Right lobe of liver (tissue), 6 donors: Measurements from ENCODE around the gene UBALD2. TPM values are rescaled to one million over a fixed set of nuclear protein-coding genes. Genes with fewer than 3 reads are reported as not detected.
A peak's percentile ranks its signal among the peaks of the same experiment; 100 is the strongest.
"Not testable (repeated sequence)": the region's sequence is repeated elsewhere in the genome, so short reads cannot be mapped to it uniquely, and the experiment has no call there.

Experiments used
- ATAC-seq, 4 donors: fragments of 200-7000 bp; cut with Tn5 transposase; one replicate each; pipeline ENCODE4 v1.9.1; 2020; ENCODE audit warnings: mild to moderate bottlenecking in 4 of 4, moderate library complexity in 4 of 4
- DNase-seq, 3 donors: peaks; one replicate each; pipeline ENCODE4 v3.0.0-alpha.2; 2020
- H3K27ac ChIP-seq, 3 donors: fragments of 200-600 bp; one replicate each; pipeline ENCODE4 v1.8.0; 2022
- H3K27me3 ChIP-seq, 2 donors: fragments of 200-600 bp; one replicate each; pipeline ENCODE4 v1.8.0; 2022
- H3K36me3 ChIP-seq, 4 donors: fragments of 200-600 bp; sonication (generic) in 1 of 4; one replicate each; pipeline versions ENCODE4 v1.5.1 to v1.8.0; 2017 to 2022; ENCODE audit warnings: control low read depth in 1 of 4
- H3K4me1 ChIP-seq, 4 donors: fragments of 200-600 bp; sonication (generic) in 1 of 4; one replicate each; pipeline versions ENCODE4 v1.5.1 to v1.8.0; 2017 to 2022; ENCODE audit warnings: control low read depth in 1 of 4
- H3K4me3 ChIP-seq, 3 donors: fragments of 200-600 bp; one replicate each; pipeline ENCODE4 v1.8.0; 2022
- H3K9me3 ChIP-seq, 4 donors: fragments of 200-600 bp; sonication (generic) in 1 of 4; one replicate each; pipeline versions ENCODE4 v1.5.1 to v1.8.0; 2017 to 2022; ENCODE audit warnings: control low read depth in 1 of 4
- CTCF ChIP-seq, 4 donors: fragments of 200-600 bp in 3 of 4; fragments of 450-650 bp in 1 of 4; IDR thresholded peaks; one replicate each; pipeline versions ENCODE4 v1.5.1 to v1.8.0; 2016 to 2022; ENCODE audit warnings: antibody characterized with exemption in 4 of 4, mild to moderate bottlenecking in 2 of 4
- POLR2A ChIP-seq: fragments of 450-650 bp; IDR thresholded peaks from one replicate; pipeline ENCODE4 v1.6.1; 2017; ENCODE audit warnings: antibody characterized with exemption, mild to moderate bottlenecking
- WGBS: methylation state at CpG from one replicate; pipeline ENCODE4 v1.1.6; 2018; ENCODE audit warnings: low coverage, low lambda C conversion rate; ENCODE audit not compliant: insufficient coverage; ENCODE audit errors: missing lambda C conversion rate; 5-methylcytosine and 5-hydroxymethylcytosine counted together
- intact Hi-C, 2 donors: fragments of 100-400 bp; cut with DNase I; formaldehyde crosslinking; loops; one replicate each; pipeline versions ENCODE4 v1.11.2 to v1.14.1; 2022
- total RNA-seq, 6 experiments: library from RNA; depleted of rRNA in 2 of 6; stranded (reverse); fragments of >200 nt in 2 of 6; fragmentation: NEBNext Ultra II Directional in 3 of 6; extraction: Animal tissue kit (Norgen Biotek cat#: 25700) in 3 of 6; gene quantifications; one replicate each; pipeline versions ENCODE4 v1.1.0 to v1.2.4, GENCODE V29; 2016 to 2023
- donor health status: DM: no; HTN: yes; CAD: no.
- donor health status: DM: no; HTN: no; CAD: no.
- donor health status: DM: no; HTN: no; CAD: no.
- donor health status: DM: no; HTN: yes; CAD: no.
- donor health status: DM: no; HTN: yes; CAD: no.

UBALD2 gene
- total RNA-seq, 6 experiments from 2014 or later = 7.3 to 17.9 (median 14.5) TPM

DNA sequence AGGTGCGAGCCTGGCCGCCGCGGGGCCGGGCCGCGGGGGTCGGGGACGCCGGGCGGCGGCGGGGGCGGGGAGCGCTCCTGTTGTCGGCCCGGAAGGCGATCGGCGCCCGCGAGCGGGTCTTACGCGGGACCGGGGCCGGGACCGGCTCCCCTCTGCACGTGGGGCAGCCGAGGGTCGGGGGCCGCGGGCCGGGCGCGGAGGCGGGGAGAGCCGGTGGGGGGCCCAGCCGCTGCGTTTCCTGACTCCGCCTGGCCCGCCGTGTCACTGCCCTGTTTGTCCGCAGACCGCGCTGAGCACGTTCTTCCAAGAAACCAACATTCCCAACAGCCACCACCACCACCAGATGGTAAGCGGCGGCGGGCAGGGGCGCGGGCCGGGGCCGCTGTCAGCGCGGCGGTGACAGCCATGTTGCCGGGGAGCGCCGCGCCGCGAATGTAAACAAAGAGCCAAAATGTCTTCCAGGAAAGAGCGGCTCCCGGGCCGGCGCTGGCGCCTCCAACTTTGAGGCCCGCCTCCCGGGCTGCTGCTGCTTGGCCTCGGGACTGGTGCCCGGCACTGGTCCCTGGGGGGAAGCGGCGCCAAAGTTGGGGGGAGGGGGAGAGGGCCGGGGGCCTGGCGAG, 586 bp downstream of the UBALD2 start:
- peaks cover 0 to 38% (median 5%) of the 10 kb centered on the region in 4 donors for H3K4me1 ChIP-seq
- no peaks in the 10 kb centered on the region for H3K9me3 ChIP-seq
- peak overlapping the region; percentile 80 to 92 (median 91) for H3K27ac ChIP-seq
- no CpG with 5 or more reads among the region's 76 CpGs for WGBS
- intact Hi-C loops = no loop called here
- H3K36me3 ChIP-seq = no peaks in the 10 kb centered on the region
- ATAC-seq = peak; percentile 2 to 36 (median 20)
- H3K27me3 ChIP-seq = no peaks in the 10 kb centered on the region
- peak; percentile 70 to 82 (median 77) for DNase-seq
- TF ChIP-seq POLR2A (no peak), CTCF (IDR thresholded peaks at IDR 0.05) (no peak)
- H3K4me3 ChIP-seq = peak overlapping the region; percentile 88 to 93 (median 88)

DNA sequence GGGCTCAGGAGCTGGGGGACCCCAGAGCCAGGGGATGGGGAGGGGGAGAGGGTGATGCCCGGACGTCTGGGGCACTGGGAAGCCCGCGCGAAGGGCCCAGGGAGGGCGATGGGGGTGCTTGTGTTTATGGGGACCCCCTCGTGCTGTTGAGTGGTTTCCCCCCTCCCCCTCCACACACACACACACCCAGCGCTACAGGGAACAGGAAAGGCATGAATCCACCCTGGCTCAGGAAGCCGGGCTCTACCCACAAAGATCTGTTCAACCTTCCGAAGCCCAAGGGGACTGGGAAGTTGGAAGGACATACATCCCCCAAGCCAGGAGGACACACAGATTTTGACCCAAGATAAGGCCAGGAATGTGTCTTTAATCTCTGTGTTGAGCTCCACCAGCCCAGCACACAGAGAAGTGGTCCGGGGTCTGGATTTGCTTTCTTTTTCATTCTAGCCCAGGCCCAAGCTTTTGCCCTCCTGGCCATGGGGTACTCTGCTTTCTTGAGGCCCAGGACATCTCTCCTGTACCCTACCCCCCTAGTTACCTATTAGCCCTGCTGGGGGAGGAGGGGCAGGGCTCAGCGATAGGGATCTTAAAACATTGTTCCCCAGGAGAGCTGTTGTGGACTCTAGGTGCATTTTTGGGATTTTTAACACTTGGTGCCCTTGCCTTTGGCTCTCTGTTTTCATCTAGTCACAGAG, 1.2 kb downstream of the UBALD2 start:
- Histone ChIP-seq H3K4me1 (peaks cover 0 to 44% (median 9%) of the 10 kb centered on the region in 4 donors), H3K9me3 (no peaks in the 10 kb centered on the region), H3K27me3 (no peaks in the 10 kb centered on the region), H3K36me3 (no peaks in the 10 kb centered on the region), H3K4me3 (peak overlapping the region; percentile 88 to 93 (median 88)), H3K27ac (peak overlapping the region; percentile 80 to 92 (median 91))
- TF ChIP-seq POLR2A (no peak), CTCF (IDR thresholded peaks at IDR 0.05) (no peak)
- 0% methylated on average over 2 of the region's 12 CpGs for WGBS
- DNase-seq (peak in 1 of 3 donors; percentile 50), ATAC-seq (peak in 2 of 4 donors; percentile 3 to 10)
- intact Hi-C loops = no loop called here

DNA sequence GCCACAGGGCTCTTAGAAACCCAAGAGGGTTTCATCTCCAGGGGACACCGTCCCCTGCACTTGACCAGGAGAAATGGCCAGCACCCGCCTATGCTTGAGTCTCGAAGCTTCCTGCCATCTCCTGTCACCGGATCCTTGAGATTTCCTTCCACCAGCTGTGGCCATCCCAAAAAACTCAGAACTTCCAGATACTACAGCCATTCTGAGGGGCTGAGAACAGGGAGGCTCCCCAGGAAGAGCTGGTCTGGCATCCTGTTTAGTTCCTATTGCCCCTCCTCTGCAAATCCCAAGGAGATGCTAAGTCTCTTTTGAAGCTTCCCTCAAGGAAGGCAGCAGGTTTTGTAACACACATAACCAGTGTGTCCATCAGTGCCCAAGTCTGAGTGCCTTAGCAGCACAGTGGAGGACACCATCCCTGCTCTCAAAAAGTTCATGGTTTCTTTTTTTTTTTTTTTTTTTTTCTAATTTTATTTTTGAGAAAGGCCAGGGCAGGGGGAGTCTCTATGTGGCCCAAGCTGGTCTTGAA, 2.0 kb downstream of the UBALD2 start:
- intact Hi-C loops = no loop called here
- DNase-seq = no peak

GRCh38 chr17:76267581-76268001, 2.4 kb downstream of the UBALD2 start:
- WGBS = 84% methylated on average over 10 of the region's 13 CpGs

More for the DNA sequence above, 2.0 kb downstream of the UBALD2 start:
- TF ChIP-seq POLR2A (no peak), CTCF (IDR thresholded peaks at IDR 0.05) (no peak)
- no peaks in the 10 kb centered on the region for H3K36me3 ChIP-seq
- H3K4me3 ChIP-seq = peak overlapping the region in 2 of 3 donors; percentile 88 to 93
- peak overlapping the region in 2 of 3 donors; percentile 91 to 92 for H3K27ac ChIP-seq
- peaks cover 0 to 51% (median 11%) of the 10 kb centered on the region in 4 donors for H3K4me1 ChIP-seq
- no peaks in the 10 kb centered on the region for H3K27me3 ChIP-seq
- no peaks in the 10 kb centered on the region for H3K9me3 ChIP-seq
- 87% methylated on average over 3 of the region's 4 CpGs for WGBS
- ATAC-seq = no peak

More at GRCh38 chr17:76267581-76268001, 2.4 kb downstream of the UBALD2 start:
- Histone ChIP-seq H3K4me1 (peaks cover 0 to 53% (median 11%) of the 10 kb centered on the region in 4 donors), H3K27ac (peak overlapping the region in 2 of 3 donors; percentile 91 to 92)
- H3K27me3 ChIP-seq, H3K36me3 ChIP-seq, H3K9me3 ChIP-seq, intact Hi-C loops, H3K4me3 ChIP-seq, DNase-seq, ATAC-seq: not testable (repeated sequence)
